Liver (tissue), 3 donors: ENCODE measurements around the gene C1orf21.

ENCODE experiments used
- ATF3 ChIP-seq: IDR thresholded peaks from 2 replicates; pipeline ENCODE4 v1.6.1; 2016; ENCODE audit warnings: antibody characterized with exemption
- GABPA ChIP-seq, 2 donors: IDR thresholded peaks in 1 of 2; conservative IDR thresholded peaks in 1 of 2; 2 replicates each; pipeline ENCODE4 v1.6.1; 2016; ENCODE audit warnings: antibody characterized with exemption in 2 of 2, mild to moderate bottlenecking in 1 of 2, moderate library complexity in 1 of 2
- JUND ChIP-seq, 2 donors: IDR thresholded peaks; 2 replicates each; pipeline ENCODE4 v1.6.1; 2016; ENCODE audit warnings: antibody characterized with exemption in 2 of 2
- MAX ChIP-seq: IDR thresholded peaks from 2 replicates; pipeline ENCODE4 v1.6.1; 2016; ENCODE audit warnings: antibody characterized with exemption
- RAD21 ChIP-seq, 2 donors: IDR thresholded peaks; 2 replicates each; pipeline ENCODE4 v1.6.1; 2016; ENCODE audit warnings: antibody characterized with exemption in 2 of 2, mild to moderate bottlenecking in 2 of 2
- REST ChIP-seq: IDR thresholded peaks from 2 replicates; pipeline ENCODE4 v1.6.1; 2016; ENCODE audit warnings: antibody characterized with exemption, mild to moderate bottlenecking
- TAF1 ChIP-seq: conservative IDR thresholded peaks from 2 replicates; pipeline ENCODE4 v1.6.1; 2016; ENCODE audit warnings: antibody characterized with exemption, mild to moderate bottlenecking
- ZBTB33 ChIP-seq: IDR thresholded peaks from 2 replicates; pipeline ENCODE4 v1.6.1; 2016; ENCODE audit warnings: antibody characterized with exemption
- TF ChIP-seq, protein P1 (sequence below): fragments of 150-350 bp; IDR thresholded peaks from 2 replicates; pipeline ENCODE4 v1.5.1; 2017; ENCODE audit warnings: improper control_type of control experiment, low read depth, low read length; ENCODE audit not compliant: missing input control
- donor health status: healthy.
- donor health status: healthy.

DNA sequence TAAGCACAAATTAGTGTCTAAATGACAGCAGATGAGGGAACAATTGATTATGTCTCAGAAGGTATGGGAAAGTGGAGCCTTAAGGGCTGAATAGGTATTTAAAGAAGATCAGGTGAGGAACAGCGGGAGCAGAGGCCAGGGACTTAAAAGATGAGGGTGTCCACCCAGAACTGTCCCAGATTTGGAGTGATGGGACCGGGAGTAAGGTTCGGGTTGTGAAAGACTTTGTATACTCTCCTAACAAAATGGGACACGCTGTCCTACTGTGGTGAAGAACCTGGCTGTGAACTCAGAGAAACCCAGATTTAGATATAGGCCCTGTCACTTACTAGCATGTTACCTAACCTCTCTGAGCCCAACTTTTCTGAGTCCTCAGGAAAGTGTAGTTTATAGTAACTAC, 140.6 kb downstream of the C1orf21 start:
- TF ChIP-seq, protein P1, sequence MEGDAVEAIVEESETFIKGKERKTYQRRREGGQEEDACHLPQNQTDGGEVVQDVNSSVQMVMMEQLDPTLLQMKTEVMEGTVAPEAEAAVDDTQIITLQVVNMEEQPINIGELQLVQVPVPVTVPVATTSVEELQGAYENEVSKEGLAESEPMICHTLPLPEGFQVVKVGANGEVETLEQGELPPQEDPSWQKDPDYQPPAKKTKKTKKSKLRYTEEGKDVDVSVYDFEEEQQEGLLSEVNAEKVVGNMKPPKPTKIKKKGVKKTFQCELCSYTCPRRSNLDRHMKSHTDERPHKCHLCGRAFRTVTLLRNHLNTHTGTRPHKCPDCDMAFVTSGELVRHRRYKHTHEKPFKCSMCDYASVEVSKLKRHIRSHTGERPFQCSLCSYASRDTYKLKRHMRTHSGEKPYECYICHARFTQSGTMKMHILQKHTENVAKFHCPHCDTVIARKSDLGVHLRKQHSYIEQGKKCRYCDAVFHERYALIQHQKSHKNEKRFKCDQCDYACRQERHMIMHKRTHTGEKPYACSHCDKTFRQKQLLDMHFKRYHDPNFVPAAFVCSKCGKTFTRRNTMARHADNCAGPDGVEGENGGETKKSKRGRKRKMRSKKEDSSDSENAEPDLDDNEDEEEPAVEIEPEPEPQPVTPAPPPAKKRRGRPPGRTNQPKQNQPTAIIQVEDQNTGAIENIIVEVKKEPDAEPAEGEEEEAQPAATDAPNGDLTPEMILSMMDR = no peak
- TF ChIP-seq REST = no peak
- TF ChIP-seq ATF3 = no peak
- no peak for TF ChIP-seq RAD21 (IDR thresholded peaks at IDR 0.05)
- no peak for TF ChIP-seq TAF1
- no peak for TF ChIP-seq MAX
- no peak for TF ChIP-seq GABPA (IDR thresholded peaks at IDR 0.05 in 1 of 2, conservative IDR thresholded peaks at IDR 0.05 in 1 of 2)
- no peak for TF ChIP-seq JUND (IDR thresholded peaks at IDR 0.05)
- TF ChIP-seq ZBTB33 = no peak
